ENCODE data around the gene TAX1BP1.
"Not testable (repeated sequence)": the region's sequence is repeated elsewhere in the genome, so short reads cannot be mapped to it uniquely, and the experiment has no call there.

The TAX1BP1 gene

GRCh38 chr7:27840760-27841364 lies 100.9 kb downstream of the TAX1BP1 start:
- in situ Hi-C loops (cut with HindIII; ENCODE audit: low sequenced_read_pairs) = loop anchor here (10.0 kb wide), 1 partner anchor 74 kb away; no protein-coding TSS in a partner anchor

GRCh38 chr7:27842094-27842692 lies 102.2 kb downstream of the TAX1BP1 start:
- in situ Hi-C loops (cut with HindIII; ENCODE audit: low sequenced_read_pairs) = loop anchor here (10.0 kb wide), 1 partner anchor 73 kb away; no protein-coding TSS in a partner anchor

GRCh38 chr7:27842851-27843250 lies 102.9 kb downstream of the TAX1BP1 start:
- in situ Hi-C loops (cut with HindIII; ENCODE audit: low sequenced_read_pairs) = loop anchor here (10.0 kb wide), 1 partner anchor 72 kb away; no protein-coding TSS in a partner anchor

- in situ Hi-C loops (cut with HindIII; ENCODE audit: low sequenced_read_pairs) = loop anchor here (10.0 kb wide), 1 partner anchor 71 kb away; no protein-coding TSS in a partner anchor
Observed at GRCh38 chr7:27843584-27844305, 103.8 kb downstream of the TAX1BP1 start.

- in situ Hi-C loops (cut with HindIII; ENCODE audit: low sequenced_read_pairs) = loop anchor here (10.0 kb wide), 1 partner anchor 68 kb away; no protein-coding TSS in a partner anchor
Observed at GRCh38 chr7:27846388-27846787, 106.4 kb downstream of the TAX1BP1 start.

- in situ Hi-C loops (cut with HindIII; ENCODE audit: low sequenced_read_pairs) = no loop called here
Observed at GRCh38 chr7:27850531-27850930, 110.6 kb downstream of the TAX1BP1 start.

- in situ Hi-C loops (cut with HindIII; ENCODE audit: low sequenced_read_pairs) = not testable (repeated sequence)
Observed at GRCh38 chr7:27856703-27857485, 116.9 kb downstream of the TAX1BP1 start.

GRCh38 chr7:27860800-27861199 lies 120.8 kb downstream of the TAX1BP1 start:
- in situ Hi-C loops (cut with HindIII; ENCODE audit: low sequenced_read_pairs) = no loop called here

GRCh38 chr7:27861747-27862146 lies 121.8 kb downstream of the TAX1BP1 start:
- in situ Hi-C loops (cut with HindIII; ENCODE audit: low sequenced_read_pairs) = no loop called here

- in situ Hi-C loops (cut with HindIII; ENCODE audit: low sequenced_read_pairs) = no loop called here
Observed at GRCh38 chr7:27863880-27864279, 123.9 kb downstream of the TAX1BP1 start.

GRCh38 chr7:27866256-27866655 lies 126.3 kb downstream of the TAX1BP1 start:
- in situ Hi-C loops (cut with HindIII; ENCODE audit: low sequenced_read_pairs) = no loop called here

GRCh38 chr7:27866828-27867672 lies 127.1 kb downstream of the TAX1BP1 start:
- in situ Hi-C loops (cut with HindIII; ENCODE audit: low sequenced_read_pairs) = no loop called here

GRCh38 chr7:27868131-27868550 lies 128.2 kb downstream of the TAX1BP1 start:
- in situ Hi-C loops (cut with HindIII; ENCODE audit: low sequenced_read_pairs) = no loop called here

- in situ Hi-C loops (cut with HindIII; ENCODE audit: low sequenced_read_pairs) = no loop called here
Observed at GRCh38 chr7:27869056-27869455, 129.1 kb downstream of the TAX1BP1 start.

GRCh38 chr7:27870595-27870994 lies 130.6 kb downstream of the TAX1BP1 start:
- in situ Hi-C loops (cut with HindIII; ENCODE audit: low sequenced_read_pairs) = no loop called here

GRCh38 chr7:27871086-27871485 lies 131.1 kb downstream of the TAX1BP1 start:
- in situ Hi-C loops (cut with HindIII; ENCODE audit: low sequenced_read_pairs) = no loop called here

GRCh38 chr7:27871866-27872265 lies 131.9 kb downstream of the TAX1BP1 start:
- in situ Hi-C loops (cut with HindIII; ENCODE audit: low sequenced_read_pairs) = no loop called here

GRCh38 chr7:27872356-27873275 lies 132.7 kb downstream of the TAX1BP1 start:
- in situ Hi-C loops (cut with HindIII; ENCODE audit: low sequenced_read_pairs) = no loop called here
